Measurements from ENCODE around the gene PKIG.

Gene PKIG

DNA sequence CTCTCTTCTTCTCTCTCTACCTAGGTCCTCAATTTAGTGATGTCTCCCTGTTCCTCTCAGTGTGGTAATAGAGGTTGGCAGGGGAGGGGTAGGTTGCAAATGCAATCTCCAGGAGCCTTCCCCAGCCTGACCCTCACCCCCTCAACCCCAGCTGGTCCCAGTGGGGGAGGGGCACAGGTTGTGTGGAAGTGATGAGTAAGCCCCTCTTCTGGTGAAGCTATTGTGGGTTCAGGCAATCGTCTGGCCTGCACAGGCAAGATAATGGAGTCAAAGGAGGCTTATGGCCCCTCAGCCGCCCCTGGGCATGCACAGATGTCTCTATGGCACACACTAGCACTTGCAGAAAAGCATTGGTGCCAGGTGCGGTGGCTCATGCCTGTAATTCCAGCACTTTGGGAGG lies 79.9 kb downstream of the PKIG start:
- DNase-seq (ENCODE audit: low spot score), result no peak

GRCh38 chr20:44664131-44664530 lies 81.8 kb downstream of the PKIG start:
- DNase-seq (ENCODE audit: low spot score), result no peak

DNA sequence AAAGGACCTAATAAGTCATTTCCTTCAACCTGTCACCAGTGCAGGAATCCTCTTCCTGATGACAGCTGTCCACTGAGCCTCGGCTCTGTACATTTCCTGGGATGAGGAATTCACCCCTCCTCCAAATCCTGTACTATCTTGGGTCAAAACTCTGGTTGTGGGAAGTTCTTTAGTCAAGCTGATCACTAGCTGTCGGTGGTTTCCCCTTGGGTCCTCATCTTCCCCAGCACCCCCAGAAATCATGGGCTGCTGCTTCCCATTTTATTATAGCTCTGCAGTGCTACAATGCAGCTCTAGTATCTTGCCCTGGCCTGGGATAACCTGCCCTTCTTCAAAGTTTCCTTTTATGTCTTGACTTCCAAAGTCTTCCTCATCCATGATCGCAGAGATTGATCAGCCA lies 83.7 kb downstream of the PKIG start:
- DNase-seq (ENCODE audit: low spot score), result no peak
